ENCODE data around the gene RIMBP2.

Gene RIMBP2

DNA sequence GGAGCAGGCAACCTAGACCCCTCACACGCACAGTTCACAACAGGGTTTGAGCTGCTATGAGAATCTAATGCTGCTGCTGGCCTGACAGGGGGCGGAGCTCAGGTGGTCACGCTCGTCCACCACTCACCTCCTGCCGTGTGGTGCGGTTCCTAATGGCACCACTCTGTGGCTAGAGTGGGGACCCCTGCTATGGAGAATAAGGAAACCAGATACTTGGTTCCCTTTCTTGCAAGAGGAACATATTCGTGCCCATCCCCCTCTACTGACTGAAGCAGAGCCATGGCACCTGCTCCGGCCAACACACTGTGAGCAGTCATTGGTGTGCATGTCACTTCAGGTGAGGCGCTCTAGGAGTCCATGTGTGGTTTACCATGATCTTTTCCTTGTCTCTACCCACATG is 30.4 kb upstream of the RIMBP2 start:
- Histone ChIP-seq H3K36me3 (ENCODE audit: control insufficient read depth in 2 of 2, insufficient read depth in 1 of 2, low read length in 2 of 2) (no peaks in the 10 kb centered on the region), H3K27ac (ENCODE audit: extremely low read depth, low read depth, low read length) (no peak overlapping the region), H3K4me3 (ENCODE audit: low read depth, low read length) (no peak overlapping the region), H3K9me3 (ENCODE audit: control insufficient read depth, insufficient read depth, low read depth, low read length) (no peaks in the 10 kb centered on the region), H3K4me1 (ENCODE audit: control insufficient read depth, insufficient read depth, low read length) (no peaks in the 10 kb centered on the region)
- POLR2A ChIA-PET: no interaction called here
- CTCF ChIA-PET: no interaction called here
- TF ChIP-seq ZNF530 (tag by site-specific recombination; IDR thresholded peaks at IDR 0.05; ENCODE audit: low read depth) (no peak), ZNF629 (tag by site-specific recombination; IDR thresholded peaks at IDR 0.05) (no peak), SCRT2 (tag by site-specific recombination; IDR thresholded peaks at IDR 0.05) (no peak), ZNF223 (tag by site-specific recombination; IDR thresholded peaks at IDR 0.05) (no peak), YY2 (tag by site-specific recombination; IDR thresholded peaks at IDR 0.05) (no peak), ZSCAN16 (tag by site-specific recombination; IDR thresholded peaks at IDR 0.05) (no peak), ZNF610 (tag by site-specific recombination; IDR thresholded peaks at IDR 0.05; ENCODE audit: borderline replicate concordance) (no peak)
- TF ChIP-seq, protein P1, sequence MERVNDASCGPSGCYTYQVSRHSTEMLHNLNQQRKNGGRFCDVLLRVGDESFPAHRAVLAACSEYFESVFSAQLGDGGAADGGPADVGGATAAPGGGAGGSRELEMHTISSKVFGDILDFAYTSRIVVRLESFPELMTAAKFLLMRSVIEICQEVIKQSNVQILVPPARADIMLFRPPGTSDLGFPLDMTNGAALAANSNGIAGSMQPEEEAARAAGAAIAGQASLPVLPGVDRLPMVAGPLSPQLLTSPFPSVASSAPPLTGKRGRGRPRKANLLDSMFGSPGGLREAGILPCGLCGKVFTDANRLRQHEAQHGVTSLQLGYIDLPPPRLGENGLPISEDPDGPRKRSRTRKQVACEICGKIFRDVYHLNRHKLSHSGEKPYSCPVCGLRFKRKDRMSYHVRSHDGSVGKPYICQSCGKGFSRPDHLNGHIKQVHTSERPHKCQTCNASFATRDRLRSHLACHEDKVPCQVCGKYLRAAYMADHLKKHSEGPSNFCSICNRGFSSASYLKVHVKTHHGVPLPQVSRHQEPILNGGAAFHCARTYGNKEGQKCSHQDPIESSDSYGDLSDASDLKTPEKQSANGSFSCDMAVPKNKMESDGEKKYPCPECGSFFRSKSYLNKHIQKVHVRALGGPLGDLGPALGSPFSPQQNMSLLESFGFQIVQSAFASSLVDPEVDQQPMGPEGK (tag by site-specific recombination; IDR thresholded peaks at IDR 0.05): no peak

DNA sequence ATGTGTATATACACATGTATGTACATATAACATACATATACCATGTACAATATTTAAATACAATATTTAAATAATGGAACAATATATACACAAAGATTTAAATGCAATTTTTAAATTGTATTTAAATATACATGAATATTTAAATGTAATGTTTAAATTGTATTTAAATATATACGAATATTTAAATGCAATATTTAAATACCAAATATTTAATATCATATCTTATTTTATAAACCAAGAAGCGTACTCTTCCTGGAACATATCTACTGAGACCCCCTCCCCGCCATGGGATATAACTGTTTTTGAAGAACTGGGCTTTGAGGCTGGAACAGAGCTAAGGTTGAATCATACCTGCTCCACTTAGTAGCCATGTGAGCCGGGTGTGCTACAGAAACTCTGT is 29.8 kb upstream of the RIMBP2 start:
- TF ChIP-seq HOXD13 (CRISPR knock-in tag; IDR thresholded peaks at IDR 0.05; ENCODE audit: borderline replicate concordance): no peak
- TF ChIP-seq ZNF707 (tag by site-specific recombination; IDR thresholded peaks at IDR 0.05): no peak
- no peak for TF ChIP-seq ZNF133 (tag by site-specific recombination; IDR thresholded peaks at IDR 0.05)
- no peak for TF ChIP-seq ZNF549 (tag by site-specific recombination; IDR thresholded peaks at IDR 0.05)
- TF ChIP-seq, protein P2, sequence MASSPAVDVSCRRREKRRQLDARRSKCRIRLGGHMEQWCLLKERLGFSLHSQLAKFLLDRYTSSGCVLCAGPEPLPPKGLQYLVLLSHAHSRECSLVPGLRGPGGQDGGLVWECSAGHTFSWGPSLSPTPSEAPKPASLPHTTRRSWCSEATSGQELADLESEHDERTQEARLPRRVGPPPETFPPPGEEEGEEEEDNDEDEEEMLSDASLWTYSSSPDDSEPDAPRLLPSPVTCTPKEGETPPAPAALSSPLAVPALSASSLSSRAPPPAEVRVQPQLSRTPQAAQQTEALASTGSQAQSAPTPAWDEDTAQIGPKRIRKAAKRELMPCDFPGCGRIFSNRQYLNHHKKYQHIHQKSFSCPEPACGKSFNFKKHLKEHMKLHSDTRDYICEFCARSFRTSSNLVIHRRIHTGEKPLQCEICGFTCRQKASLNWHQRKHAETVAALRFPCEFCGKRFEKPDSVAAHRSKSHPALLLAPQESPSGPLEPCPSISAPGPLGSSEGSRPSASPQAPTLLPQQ (tag by site-specific recombination; IDR thresholded peaks at IDR 0.05): no peak
- no peak for TF ChIP-seq ZNF302 (tag by site-specific recombination; IDR thresholded peaks at IDR 0.05; ENCODE audit: low read depth)
- no peak for TF ChIP-seq ZNF335 (tag by site-specific recombination; conservative IDR thresholded peaks at IDR 0.05)
- no peak for TF ChIP-seq RBAK (tag by site-specific recombination; IDR thresholded peaks at IDR 0.05)
- no peak for TF ChIP-seq ZNF175 (tag by site-specific recombination; IDR thresholded peaks at IDR 0.05)
- TF ChIP-seq ZNF560 (tag by site-specific recombination; IDR thresholded peaks at IDR 0.05; ENCODE audit: borderline replicate concordance): no peak
- no peak for TF ChIP-seq MYNN (tag by site-specific recombination; IDR thresholded peaks at IDR 0.05; ENCODE audit: borderline replicate concordance)
- TF ChIP-seq ZBTB21 (tag by site-specific recombination; IDR thresholded peaks at IDR 0.05): no peak
- TF ChIP-seq ZNF391 (tag by site-specific recombination; IDR thresholded peaks at IDR 0.05; ENCODE audit: borderline replicate concordance, low read depth): no peak
- no peak for TF ChIP-seq IKZF3 (tag by site-specific recombination; IDR thresholded peaks at IDR 0.05)
- TF ChIP-seq, protein P3, sequence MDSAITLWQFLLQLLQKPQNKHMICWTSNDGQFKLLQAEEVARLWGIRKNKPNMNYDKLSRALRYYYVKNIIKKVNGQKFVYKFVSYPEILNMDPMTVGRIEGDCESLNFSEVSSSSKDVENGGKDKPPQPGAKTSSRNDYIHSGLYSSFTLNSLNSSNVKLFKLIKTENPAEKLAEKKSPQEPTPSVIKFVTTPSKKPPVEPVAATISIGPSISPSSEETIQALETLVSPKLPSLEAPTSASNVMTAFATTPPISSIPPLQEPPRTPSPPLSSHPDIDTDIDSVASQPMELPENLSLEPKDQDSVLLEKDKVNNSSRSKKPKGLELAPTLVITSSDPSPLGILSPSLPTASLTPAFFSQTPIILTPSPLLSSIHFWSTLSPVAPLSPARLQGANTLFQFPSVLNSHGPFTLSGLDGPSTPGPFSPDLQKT (IDR thresholded peaks at IDR 0.05; ENCODE audit: borderline replicate concordance, low read depth, low read length): no peak
- TF ChIP-seq ZNF146 (tag by site-specific recombination; IDR thresholded peaks at IDR 0.05): no peak
- TF ChIP-seq, protein P4, sequence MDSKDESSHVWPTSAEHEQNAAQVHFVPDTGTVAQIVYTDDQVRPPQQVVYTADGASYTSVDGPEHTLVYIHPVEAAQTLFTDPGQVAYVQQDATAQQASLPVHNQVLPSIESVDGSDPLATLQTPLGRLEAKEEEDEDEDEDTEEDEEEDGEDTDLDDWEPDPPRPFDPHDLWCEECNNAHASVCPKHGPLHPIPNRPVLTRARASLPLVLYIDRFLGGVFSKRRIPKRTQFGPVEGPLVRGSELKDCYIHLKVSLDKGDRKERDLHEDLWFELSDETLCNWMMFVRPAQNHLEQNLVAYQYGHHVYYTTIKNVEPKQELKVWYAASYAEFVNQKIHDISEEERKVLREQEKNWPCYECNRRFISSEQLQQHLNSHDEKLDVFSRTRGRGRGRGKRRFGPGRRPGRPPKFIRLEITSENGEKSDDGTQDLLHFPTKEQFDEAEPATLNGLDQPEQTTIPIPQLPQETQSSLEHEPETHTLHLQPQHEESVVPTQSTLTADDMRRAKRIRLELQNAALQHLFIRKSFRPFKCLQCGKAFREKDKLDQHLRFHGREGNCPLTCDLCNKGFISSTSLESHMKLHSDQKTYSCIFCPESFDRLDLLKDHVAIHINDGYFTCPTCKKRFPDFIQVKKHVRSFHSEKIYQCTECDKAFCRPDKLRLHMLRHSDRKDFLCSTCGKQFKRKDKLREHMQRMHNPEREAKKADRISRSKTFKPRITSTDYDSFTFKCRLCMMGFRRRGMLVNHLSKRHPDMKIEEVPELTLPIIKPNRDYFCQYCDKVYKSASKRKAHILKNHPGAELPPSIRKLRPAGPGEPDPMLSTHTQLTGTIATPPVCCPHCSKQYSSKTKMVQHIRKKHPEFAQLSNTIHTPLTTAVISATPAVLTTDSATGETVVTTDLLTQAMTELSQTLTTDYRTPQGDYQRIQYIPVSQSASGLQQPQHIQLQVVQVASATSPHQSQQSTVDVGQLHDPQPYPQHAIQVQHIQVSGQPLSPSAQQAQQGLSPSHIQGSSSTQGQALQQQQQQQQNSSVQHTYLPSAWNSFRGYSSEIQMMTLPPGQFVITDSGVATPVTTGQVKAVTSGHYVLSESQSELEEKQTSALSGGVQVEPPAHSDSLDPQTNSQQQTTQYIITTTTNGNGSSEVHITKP (tag by site-specific recombination; IDR thresholded peaks at IDR 0.05): no peak
- TF ChIP-seq GLI4 (tag by site-specific recombination; IDR thresholded peaks at IDR 0.05): no peak
- TF ChIP-seq ZNF155 (tag by site-specific recombination; IDR thresholded peaks at IDR 0.05): no peak
- TF ChIP-seq, protein P5, sequence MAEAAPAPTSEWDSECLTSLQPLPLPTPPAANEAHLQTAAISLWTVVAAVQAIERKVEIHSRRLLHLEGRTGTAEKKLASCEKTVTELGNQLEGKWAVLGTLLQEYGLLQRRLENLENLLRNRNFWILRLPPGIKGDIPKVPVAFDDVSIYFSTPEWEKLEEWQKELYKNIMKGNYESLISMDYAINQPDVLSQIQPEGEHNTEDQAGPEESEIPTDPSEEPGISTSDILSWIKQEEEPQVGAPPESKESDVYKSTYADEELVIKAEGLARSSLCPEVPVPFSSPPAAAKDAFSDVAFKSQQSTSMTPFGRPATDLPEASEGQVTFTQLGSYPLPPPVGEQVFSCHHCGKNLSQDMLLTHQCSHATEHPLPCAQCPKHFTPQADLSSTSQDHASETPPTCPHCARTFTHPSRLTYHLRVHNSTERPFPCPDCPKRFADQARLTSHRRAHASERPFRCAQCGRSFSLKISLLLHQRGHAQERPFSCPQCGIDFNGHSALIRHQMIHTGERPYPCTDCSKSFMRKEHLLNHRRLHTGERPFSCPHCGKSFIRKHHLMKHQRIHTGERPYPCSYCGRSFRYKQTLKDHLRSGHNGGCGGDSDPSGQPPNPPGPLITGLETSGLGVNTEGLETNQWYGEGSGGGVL (tag by site-specific recombination; IDR thresholded peaks at IDR 0.05): no peak
- H3K36me3 ChIP-seq (ENCODE audit: control insufficient read depth in 2 of 2, insufficient read depth in 1 of 2, low read length in 2 of 2): no peaks in the 10 kb centered on the region
- H3K9me3 ChIP-seq (ENCODE audit: control insufficient read depth, insufficient read depth, low read depth, low read length): no peaks in the 10 kb centered on the region
- ChIA-PET POLR2A (no interaction called here), CTCF (interaction anchor here (0.5 kb wide), 1 partner anchor 638 kb away, joined by 5 read pairs; no protein-coding TSS in a partner anchor)
- H3K4me3 ChIP-seq (ENCODE audit: low read depth, low read length): no peak overlapping the region
- no peaks in the 10 kb centered on the region for H3K4me1 ChIP-seq (ENCODE audit: control insufficient read depth, insufficient read depth, low read length)
- H3K27ac ChIP-seq (ENCODE audit: extremely low read depth, low read depth, low read length): no peak overlapping the region

Data from HEK293 (cell line).